Measurements from ENCODE around the gene PPFIA2.
"Not testable (repeated sequence)": the region's sequence is repeated elsewhere in the genome, so short reads cannot be mapped to it uniquely, and the experiment has no call there.

PPFIA2 gene

DNA sequence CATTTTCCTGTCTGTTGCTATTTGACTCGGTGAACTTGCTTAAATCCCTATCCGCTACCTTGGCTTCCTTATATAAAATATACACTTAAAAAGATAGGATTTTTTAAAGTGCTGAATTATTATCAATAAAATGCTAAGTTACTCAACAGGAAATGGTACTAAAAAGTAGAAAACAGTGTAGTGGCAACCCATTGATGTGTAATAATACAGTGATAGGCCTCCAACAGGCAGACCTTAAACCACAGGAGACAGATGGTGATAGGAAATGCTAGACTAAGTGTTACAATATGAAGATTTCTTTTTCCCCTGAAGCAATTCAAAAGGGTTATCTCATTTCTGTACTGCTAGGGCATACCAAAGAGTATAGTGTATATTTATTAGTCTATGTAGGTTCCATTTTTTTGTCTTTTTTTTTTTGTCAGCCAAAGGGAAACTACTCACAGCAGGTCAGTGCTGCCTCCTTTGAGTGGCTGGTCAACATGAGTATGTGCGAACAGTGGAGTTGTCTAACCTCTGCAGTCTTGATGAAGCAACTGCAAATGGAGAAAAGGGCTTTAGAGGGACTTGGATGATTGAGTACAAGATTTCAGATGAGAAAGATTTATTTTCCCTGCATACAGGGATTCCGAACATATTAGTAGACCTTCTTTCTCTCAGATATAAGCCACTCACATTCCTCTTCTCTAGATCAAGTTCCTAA, 497.5 kb downstream of the PPFIA2 start:
- no peak for DNase-seq (ENCODE audit: low read depth in 3 of 3)

DNA sequence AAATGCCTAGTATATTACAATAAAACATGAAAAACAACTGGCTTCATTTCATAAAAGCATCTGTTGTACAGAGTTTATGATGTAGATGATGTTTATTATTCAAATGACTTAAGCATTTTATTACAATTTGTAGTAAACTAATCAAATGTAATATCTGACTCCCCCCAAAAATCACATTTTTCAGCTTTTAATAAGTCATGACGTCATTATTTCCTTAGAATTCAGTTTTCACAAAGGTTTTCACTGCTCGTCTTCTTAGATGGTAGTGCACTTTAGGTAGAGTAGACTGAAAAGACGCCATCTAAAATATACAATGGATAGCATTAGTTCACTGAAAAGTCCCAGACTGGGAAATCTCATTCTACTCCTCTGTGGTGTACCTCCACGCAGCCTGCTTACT, 499.8 kb downstream of the PPFIA2 start:
- no peak for DNase-seq (ENCODE audit: low read depth in 3 of 3)

DNA sequence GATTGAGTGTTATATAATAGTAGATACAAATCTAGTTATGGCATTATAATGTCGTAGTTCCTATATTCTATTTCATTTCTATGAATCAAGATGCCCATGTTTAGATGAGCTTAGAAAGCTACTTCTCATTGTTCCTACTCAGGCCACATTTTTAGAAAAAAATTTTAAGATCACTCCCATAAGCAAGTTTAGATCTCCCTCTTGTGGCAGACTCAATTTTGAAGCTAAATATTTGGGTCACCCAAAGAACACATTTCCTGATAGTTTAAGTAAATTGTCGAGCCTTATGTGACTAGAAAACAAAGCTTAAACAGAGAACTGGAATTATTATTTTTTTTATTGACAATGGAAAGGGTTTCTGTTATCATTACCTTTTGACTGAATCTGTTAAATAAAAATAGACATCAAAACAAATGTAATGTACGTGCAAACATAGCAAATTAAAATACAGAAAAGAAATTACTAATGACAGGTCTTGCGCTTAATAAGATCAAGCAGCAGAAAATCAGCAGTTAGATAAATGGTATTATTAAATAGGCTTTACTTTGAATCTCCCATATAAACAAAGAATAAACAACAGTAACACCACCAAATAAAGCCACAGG, 501.1 kb downstream of the PPFIA2 start:
- DNase-seq (ENCODE audit: low read depth in 3 of 3) = no peak

DNA sequence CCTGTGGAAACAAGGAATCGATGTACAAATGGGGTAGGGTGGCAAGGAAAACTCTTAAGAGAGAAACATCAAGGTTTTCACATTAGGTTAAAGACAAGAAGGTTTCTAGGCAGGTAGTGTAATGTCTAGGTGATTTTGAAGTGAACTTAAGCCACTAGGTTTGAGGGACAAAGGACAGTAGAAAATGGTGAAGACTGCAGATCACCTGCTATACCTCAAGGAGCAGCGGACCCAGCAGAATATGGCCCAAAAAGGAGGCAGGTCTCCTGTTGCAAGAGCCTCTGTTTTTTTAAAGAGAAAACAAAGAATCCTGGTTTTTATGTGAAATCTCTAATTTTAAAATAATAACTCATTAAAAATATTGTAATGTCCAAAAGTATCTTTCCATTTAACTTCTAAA, 503.2 kb downstream of the PPFIA2 start:
- DNase-seq (ENCODE audit: low read depth in 3 of 3) = no peak

DNA sequence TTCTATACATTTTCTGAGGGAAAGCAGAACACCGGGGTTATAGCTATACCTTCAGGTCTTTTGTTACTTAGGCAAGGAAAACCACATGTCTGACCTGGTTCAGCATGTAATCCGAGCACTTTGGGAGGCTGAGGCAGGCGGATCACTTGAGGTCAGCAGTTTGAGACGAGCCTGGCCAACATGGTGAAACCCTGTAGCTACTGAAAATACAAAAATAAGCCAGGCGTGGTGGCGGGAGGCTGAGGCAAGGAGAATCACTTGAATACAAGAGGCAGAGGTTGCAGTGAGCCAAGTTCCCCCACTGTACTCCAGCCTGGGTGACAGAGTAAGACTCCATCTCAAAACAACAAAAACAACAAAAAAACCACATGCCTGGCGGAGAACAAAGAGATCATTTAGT, 503.7 kb downstream of the PPFIA2 start:
- no peak for DNase-seq (ENCODE audit: low read depth in 3 of 3)

DNA sequence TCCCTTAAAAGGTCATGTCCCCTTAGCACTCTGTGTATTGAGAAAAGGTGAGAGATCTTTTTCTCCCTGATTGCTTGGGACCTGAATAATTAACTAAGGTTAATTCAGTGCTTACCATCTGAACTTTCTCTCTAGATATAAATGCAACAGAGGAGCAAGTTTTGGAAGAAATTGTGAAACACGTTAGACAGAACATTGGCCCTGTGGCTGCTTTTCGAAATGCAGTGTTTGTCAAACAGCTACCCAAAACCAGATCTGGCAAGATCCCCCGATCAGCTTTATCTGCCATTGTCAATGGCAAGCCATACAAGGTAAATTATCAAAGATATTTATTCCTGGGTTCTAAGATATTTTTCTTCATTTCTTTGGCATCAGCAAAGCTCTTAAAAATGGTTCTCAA, 505.8 kb downstream of the PPFIA2 start:
- no peak for DNase-seq (ENCODE audit: low read depth in 3 of 3)

DNA sequence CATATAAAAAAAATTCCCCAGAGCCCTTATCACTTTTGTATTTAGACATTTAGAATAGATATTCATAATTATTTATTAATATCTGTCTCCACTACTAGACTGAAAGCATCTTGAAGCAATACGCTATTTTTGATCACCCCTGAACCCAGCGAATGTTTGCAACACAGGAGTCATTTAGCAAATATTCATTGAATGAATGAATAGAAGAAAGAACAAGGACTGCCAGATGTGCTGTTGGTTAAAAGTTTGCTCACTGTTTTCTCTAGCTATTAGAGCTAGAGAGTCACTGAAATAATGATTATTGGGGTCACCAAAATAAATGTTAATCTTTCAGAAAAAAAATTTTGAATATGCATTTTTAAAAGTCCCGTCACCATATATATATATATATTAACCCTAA, 506.9 kb downstream of the PPFIA2 start:
- no peak for DNase-seq (ENCODE audit: low read depth in 3 of 3)

DNA sequence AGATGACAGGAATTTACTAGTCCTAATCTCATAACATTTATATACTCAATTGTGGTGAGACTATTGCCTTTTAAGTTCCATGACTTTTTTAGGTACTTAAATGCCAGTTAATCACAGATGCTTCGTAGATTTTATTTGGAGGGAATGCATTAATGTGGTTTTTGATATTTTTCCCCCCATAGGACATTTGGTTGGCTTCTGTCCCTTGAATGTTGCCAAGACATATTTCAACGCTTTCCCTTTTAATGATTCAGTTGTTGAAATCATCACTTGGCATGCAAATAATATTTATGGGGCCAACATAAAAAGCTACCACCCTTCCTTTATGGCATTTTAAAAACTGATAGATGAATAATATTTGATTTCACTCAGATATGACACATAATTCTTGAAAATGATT, 509.2 kb downstream of the PPFIA2 start:
- no peak for DNase-seq (ENCODE audit: low read depth in 3 of 3)

DNA sequence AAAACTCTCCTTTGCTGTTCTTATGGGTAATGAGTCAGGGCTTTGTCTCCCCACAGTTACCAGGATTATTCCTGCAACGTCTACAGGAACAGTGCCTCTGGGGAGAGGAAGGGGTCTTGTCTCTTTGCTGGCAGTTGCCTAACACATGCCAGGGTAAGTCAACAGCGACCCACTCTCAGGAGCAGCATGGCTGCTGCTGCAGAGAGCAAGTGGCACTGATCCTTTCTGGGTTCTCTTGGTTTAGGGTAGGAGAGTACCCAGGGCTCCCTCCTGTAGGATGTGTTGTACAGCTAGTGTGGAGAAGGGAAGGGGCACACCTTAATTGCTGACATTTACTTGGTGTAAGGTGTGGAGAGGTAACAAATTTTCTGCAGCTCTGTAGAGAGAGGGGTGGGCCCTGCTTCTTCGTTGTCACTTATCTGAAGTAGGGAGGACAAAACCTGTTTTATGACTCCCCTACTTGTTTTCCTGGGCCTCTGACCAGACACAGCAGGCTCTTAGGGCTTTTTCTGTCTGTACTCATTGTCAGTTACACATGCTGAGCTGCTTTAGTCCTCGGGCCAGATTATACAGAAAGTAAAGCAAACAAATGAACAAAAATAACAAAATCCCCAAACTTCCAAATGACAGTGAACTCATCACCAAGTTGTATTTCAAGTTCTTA, 513.1 kb downstream of the PPFIA2 start:
- no peak for DNase-seq (ENCODE audit: low read depth in 3 of 3)

DNA sequence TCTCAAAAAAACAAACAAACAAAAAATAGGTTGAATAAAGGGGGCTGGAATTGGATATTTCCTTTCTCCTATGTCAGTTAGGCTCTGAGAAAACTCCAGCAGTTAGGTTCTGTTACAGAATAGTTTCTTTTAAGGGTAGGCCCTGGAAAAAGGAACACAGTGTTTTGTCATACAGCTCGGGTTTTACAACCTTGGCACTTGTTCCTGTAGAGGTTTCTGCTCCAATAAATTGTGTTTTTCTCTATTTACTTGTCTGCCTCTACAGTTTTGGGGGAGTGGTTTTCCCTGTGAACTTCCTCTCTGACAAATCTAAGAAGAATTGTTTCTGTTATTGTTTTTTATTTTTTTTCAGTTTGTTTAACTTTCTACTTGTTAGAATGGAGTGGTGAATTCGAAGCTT, 513.7 kb downstream of the PPFIA2 start:
- no peak for DNase-seq (ENCODE audit: low read depth in 3 of 3)

DNA sequence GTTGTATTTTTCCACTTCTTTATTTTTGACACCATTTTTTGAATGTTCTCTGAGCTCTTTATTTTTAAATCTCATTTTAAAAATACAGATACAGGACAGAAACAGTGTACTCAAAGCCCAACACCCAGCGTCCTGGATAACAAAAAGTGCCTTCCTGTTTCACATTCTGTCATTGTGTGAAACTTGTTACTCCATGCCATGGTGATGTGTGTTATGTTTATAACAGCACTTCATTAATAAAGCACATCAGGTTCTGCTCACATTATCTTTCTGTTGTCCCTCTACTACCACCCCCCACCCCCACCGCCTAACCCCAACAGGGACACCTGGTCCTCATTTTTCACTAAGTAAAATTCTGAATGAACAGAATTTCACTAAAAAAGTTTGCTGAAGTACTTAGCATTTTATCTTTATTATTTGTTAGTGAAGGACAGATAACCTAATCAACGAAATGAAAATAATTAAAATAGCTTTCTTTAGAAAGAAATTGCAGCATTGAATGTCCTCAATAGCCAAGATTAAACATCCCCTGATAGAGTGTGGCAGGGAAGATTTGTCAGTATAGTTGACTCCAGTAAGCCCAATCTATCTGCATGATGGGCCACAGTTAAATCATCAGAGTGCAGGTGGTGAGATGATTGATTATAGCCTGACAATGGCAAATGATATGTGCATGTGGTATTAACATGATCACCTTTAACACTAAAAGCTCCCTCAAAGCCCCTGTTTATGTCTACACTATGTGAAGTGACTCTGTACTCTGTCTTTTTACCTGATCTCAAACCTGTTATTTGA, 527.4 kb downstream of the PPFIA2 start:
- DNase-seq (ENCODE audit: low read depth in 3 of 3) = no peak

DNA sequence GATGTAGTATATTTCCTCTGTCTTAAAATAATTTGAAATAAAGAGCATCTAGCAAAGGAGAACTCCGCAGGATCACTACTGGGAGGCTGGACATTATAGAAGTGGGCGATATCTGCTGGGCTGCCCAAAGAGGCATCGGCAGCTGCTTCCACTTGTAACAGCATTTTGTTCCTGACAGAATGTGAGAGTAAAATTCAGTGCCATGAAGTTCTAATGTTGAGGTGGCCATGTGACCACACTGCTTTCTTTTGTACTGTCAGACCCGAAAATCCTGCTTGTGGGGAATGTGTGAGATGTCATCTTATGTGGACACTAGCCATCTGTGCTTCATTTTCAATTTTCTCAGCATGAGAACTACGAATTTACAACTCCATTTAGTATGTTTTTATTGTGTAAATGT, 529.4 kb downstream of the PPFIA2 start:
- no peak for DNase-seq (ENCODE audit: low read depth in 3 of 3)

DNA sequence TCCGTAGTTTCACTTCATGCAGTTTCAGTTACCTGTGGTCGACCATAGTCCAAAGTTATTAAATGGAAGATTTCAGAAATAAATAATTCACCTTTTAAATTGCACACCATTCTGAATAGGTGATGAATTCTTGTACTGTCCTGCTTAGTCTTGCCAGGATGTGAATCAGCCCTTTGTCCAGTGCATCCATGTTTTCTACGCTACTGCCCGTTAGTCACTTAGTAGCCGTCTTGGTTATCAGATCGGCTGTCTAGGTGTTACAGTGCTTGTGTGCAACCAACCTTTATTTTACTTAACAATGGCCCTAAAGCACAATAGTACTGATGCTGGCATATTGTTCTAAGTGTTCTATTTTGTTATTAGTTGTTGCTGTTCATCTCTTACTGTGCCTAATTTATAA, 534.5 kb downstream of the PPFIA2 start:
- DNase-seq (ENCODE audit: low read depth in 3 of 3) = no peak

DNA sequence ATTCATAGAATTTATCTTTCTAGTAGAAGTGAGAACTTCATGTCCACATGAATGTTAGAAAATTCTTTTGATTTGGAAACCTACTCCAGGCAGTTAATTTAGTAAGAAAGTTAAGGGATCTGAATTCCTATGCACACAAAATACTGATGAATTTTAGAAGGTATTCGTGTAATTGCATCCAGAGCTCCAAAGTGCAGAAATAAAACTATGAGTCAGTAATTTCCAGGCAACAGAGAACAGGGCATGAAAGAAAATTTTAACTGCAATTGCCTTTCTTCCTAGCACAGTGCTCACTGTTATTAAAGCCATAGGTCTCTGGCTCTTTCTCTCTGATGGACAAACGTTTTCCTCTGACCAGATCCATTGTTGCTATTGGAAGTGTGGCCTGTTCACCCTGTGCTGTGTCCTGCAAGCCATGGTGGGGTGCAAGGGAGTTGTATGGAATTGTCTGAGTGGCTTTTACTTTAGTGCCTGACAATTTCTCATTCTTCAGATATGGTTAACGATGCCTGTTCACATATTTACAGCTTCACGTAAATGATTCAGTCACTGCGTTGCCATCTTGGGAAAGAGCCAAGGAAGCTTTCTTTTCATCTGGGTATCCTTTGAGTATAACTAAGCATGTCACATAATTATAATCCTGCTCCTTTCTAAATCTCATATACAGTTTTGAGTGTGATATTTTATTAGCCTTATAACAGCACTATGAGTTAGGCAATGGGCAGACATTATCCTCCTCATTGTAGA, 536.1 kb downstream of the PPFIA2 start:
- no peak for DNase-seq (ENCODE audit: low read depth in 3 of 3)

DNA sequence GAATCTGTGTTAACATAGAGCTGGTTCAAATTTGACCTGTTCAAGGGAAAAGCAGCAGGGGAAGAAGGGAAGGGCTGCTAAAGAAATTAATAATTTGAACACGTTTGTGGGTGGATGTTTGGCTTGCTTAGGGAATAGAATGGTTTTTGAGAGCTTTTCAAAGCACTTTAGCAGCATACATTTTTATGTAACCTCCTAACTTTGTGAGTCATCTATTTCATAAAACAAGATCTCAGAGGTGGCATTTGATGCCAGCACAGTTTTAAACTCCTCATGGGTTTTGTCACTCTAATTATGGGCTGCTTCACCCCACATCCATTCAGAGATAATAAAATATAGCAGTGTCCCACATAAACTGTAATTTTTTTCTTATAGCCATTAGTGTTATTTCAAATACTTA, 537.5 kb downstream of the PPFIA2 start:
- DNase-seq (ENCODE audit: low read depth in 3 of 3) = no peak

DNA sequence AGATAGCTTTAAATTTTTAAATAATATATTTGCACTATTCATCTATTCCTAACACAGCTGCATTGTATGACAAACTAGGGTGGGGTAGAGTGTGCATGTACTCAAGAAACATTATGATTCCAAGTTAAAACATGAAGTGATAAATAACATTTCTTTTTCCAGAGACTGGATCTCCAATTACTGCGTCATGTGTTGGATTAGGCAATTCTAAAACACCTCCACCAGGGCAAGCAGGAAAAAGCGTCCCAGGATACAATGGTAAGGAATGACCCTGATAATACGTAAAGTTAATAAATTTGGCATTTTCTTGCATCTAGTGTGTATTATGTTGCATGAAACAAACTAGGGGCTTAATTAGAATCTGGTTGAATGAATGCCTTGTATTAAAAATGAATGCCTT, 542.4 kb downstream of the PPFIA2 start:
- no peak for DNase-seq (ENCODE audit: low read depth in 3 of 3)

DNA sequence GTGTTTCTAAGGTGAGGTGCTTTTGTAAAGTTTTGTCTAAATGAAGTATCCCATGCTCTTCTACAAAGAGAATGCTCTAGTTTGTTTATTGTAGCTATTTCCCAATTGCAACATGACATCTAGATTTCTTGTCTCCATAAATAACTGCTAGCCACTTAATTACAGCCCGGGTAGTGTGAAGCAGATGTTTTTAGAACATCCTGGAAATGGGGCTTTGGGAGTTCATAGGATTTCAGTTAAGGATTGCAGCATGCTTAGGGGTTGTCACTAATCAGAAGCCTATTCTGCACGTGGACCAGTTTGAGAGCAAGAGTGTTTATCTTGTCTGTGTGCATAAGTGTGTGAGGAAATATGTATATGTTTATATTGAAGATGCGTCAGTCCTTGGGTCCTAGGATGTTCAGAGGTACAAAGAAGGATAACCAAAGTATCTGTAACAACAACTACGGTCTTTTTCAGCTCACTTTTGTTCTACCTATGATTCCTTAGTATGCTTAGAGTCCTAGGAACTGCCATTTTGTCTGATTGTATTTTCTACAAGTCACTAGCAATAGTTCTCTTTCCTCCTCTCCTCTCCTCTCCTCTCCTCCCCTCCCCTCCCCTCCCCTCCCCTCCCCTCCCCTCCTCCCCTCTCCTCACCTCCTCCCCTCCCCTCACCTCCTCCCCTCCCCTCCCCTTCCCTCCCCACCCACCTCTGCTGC, 546.0 kb downstream of the PPFIA2 start:
- no peak for DNase-seq (ENCODE audit: low read depth in 3 of 3)

DNA sequence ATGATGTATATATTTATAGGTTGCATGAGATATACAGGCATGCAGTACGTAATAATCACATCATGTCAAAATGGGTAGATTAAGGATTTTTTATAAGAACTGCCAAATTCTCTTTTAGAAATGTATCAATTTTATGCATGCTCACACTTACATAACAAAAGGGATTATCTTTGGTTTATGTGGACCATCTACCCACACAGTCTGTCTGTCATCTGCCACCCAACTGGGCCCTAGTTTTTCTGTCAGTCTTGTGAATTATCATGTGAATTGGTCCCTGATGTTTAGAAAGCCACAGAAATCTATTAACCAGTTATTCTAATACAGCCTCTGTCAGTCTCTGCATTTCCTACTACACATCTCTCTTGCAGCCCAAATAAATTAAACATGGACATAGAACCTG, 547.8 kb downstream of the PPFIA2 start:
- DNase-seq (ENCODE audit: low read depth in 3 of 3) = no peak

DNA sequence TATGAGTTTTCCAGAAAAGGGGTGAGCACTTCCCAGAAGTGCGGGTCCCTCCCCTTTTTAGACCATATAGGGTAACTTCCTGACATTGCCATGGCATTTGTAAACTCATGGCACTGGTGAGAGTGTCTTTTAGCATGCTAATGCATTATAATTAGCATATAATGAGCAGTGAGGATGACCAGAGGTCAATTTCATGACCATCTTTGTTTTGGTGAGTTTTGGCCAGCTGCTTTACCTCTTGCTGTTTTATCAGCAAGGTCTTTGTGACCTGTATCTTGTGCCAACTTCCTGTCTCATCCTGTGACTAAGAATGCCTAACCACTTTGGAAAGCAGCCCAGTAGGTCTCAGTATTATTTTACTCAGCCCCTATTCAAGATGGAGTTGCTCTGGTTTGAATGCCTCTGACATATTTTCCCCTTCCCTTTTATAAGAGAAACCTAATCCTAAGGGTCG, 549.4 kb downstream of the PPFIA2 start:
- not testable (repeated sequence) for DNase-seq (ENCODE audit: low read depth in 3 of 3)

DNA sequence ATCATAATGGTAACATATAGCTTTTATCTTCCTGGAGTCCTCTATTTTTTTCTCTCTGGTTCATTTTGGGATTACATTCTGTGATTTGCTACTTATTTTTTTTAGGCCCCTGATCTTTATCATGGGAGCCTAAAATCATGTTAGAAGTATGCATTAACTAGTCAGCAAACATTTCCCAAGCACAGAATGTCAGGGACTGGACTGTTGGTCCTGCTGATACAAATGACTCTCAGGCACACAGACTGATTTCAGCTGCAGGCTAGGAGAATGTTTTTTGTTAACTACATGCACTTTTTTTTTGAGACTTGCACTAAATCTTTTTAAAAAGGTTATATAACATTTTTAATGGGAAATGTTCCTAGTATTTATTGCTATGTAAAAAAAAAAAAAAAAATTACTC, 550.1 kb downstream of the PPFIA2 start:
- no peak for DNase-seq (ENCODE audit: low read depth in 3 of 3)
